ENCODE measurements around the gene TAS2R41.
"Not testable (repeated sequence)": the region's sequence is repeated elsewhere in the genome, so short reads cannot be mapped to it uniquely, and the experiment has no call there.

TAS2R41 gene

DNA sequence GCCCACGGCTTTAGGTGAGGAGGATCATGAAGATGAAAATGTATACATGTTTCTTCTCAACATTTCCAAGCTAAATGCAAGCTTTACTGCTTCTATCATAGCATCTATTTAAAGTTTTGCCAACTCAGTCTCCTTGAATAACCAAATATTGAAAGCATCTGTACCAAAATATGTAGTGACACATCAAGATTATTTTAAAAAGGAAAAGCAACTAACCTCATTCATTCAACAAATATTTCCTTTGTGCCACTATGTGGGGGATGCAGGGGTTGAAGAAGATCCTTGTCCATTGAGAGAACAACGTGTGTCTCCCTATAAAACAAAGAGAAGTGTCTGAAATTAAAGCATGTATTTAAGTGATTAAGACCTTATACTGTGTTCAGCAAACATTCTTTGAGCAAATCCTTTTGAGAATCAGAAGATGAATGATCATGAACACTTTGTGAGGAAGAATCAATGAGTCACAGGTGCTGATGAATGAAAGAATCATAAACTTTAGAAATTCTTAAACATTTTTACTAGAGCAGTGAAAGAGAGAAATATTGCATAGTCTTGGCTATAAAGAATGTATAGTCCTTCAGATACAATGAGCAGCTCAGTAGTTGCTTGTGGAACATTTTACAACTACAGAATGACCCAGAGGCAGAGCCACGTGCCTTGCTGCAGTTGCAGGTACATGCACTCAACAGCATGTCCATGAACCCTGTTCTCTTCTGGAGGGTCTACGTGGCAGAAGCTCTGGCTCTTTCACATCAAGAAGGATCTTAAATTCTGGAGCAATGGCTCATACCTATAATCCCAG lies 20.5 kb upstream of the TAS2R41 start:
- DNase-seq: no peak

DNA sequence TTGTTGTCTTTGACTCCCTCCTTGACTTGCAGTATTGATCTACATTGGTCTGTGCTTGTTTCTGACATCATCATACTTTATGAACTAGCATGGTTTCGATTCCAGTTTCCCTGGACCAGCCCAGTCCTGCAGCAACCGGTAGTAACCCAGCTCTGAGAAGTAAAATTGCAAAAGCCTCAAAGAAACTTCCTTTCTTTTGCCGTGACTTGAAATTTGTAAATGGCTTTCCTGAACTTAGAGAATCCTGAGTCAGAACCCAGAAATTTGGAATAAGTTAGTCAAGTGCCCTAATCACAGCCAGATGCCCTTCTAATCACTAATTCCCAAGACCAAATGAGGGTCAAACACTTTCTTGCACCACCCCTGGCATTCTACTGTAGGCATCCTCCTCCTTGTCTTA lies 19.4 kb upstream of the TAS2R41 start:
- no peak for DNase-seq

DNA sequence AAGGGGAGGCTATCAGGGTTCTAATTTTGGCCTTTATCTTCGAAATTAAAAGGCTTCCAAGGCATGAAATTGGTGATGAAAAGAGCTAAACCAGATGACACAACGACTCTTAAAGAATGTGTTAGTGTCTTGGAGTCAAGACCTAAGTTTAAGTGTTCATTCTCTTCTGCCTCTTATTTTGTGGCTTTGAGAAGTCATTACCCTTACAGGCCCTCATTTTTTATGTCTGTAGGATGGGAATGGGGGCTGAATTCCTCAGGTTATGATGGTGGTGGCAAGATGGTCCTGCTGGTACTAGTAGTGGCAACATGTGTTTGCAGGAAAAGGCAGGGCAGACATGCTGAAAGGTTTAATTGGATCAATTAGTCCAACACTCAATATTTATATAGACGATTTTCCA lies 19.0 kb upstream of the TAS2R41 start:
- no peak for DNase-seq

DNA sequence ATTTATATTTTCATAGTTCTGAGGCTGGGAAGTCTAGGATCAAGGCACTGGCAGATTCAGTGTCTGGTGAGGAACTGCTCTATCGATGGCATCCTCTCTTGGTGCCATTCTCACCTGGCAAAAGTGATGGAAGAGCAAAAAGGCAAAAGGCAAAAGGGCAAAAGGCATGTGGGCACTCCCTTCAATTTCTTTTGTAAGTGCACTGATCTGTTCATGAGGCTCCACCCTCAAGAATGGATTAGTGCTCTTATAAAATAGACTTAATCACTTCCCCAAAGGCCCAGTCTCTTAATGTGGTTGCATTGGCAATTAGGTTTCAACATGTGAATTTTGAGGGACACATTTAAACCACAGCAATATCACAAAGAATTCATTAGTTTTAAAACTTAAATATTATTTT lies 18.3 kb upstream of the TAS2R41 start:
- DNase-seq: no peak

DNA sequence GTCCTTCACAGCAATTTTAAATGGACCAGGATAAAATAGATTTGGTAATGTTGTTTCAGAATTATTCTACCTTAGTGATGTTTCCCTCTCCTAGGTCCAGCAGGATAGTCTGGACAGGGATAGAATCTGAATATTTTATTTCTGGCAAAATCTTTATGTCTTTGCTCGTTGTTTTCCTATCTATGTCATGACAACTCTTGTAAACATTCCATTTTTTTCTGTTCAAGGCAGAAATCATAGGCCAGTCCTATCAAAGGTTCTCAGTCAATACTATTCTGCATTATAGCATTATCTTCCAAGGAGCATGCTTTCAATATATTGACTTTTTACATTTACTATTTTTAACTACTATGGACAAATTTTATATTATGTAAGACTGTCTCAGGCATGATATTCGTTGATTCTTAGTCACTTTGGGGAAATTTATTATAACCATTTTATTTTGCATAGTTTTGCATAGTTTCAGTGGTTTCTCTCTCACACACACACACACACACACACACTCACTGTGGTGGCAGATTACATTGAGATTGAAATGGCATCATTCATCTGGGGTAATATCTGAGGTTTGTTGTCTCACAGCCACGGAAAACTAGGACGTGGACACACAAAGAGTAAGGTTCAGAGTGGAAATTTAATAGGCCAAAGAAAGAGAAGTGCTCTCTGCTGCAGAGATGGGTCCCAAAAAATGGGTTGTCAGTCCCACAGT lies 17.2 kb upstream of the TAS2R41 start:
- DNase-seq: no peak

DNA sequence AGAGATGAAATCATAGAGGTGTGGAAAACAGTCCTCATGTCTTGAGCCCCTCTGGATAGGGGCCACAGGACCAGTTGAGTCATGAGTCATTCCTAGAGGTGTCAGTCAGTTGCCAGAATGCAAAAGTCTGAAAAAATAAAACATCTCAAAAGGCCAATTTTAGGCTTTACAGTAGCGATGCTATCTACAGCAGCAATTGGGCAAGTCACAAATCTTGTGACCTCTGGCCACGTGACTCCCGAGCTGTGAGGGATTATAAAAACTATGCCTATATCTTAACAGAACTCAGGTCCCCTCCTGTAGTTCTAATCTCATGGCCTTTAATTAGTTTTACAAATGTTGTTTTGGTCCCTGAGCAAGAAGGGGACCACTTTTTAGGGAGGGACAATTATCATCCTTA lies 15.6 kb upstream of the TAS2R41 start:
- no peak for DNase-seq

DNA sequence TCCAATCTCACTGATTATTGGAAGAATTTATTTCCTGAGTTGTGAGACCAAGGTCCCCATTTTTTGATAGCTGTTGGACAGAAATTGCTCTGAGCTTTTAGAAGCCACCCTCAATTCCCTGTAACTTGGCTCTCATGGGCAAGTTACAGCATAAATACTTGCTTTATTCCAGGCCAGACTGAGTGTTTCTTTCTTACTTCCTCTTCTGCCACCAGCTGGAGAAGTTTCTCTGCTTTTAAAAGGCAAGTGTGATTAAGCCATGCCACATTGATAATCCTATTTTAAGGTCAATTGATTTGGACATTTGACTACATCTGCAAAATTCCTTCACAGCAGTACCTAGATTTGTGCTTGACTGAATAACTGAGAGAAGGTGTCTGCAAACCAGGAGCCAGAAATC lies 14.1 kb upstream of the TAS2R41 start:
- no peak for DNase-seq

DNA sequence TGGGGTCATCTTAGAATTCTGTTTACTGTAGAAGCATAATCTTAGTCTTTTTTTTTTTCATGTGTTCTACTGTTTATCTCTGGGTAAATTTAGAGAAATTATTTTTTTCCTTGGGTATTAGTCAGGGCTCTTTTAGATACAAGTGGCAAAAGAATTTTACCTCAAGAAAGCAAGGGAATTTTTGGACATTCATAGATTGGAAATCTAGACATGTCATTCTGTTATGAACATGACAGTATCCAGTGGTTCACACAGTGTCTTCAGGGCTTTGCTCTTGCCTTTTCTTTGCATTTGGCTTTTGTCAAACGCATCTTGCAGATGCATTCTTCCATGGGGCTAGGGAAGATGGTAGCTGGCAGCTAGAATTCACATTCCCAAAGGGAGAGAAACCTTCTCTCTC lies 13.7 kb upstream of the TAS2R41 start:
- DNase-seq: no peak

DNA sequence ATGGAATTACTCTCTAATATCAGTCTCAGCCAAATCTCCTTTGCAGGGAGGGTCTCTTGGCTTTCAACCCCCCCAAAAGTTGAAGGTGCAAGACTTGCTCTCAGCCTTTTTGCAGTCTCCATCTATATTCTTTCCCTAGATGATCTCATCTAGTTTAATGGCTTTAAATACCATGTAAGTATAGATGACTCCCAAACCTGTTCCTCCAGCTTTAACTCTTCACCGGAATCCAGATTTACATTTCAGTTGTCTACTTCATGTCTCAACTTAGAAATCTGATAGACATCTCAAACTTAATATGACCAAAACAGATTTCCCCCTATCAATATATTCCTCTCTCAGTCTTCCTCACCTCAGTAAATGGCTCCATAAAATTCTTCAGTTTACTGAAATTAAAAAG lies 9.9 kb upstream of the TAS2R41 start:
- DNase-seq: no peak

DNA sequence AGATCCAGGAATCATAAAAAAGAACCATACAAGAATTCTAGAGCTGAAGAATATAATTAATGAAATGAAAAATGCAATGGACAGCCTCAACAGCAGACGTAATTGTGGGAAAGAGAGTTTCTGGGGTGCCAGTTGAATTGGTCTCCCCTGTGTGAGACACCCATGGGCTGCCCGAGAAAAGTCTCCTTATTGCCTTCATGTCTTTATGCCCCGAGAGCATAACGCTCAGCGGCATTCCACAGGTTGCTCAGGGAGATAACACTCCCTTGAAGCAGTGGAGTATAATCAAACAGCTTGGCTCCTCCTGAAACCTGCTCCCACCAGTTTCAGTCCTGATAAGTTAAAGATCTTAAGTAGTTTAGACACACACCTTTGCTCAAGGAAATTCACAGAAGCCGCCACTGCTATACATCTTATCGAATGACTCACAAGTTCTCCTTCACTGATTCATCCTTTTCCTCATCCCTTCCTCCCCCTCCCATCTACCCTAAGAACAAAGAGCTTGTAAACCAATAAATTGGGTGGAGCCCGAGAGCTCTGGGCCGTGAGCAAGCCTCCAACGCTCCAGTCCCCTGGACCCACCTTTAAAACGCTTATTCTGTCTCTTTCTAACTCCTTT lies 5.5 kb upstream of the TAS2R41 start:
- not testable (repeated sequence) for DNase-seq

DNA sequence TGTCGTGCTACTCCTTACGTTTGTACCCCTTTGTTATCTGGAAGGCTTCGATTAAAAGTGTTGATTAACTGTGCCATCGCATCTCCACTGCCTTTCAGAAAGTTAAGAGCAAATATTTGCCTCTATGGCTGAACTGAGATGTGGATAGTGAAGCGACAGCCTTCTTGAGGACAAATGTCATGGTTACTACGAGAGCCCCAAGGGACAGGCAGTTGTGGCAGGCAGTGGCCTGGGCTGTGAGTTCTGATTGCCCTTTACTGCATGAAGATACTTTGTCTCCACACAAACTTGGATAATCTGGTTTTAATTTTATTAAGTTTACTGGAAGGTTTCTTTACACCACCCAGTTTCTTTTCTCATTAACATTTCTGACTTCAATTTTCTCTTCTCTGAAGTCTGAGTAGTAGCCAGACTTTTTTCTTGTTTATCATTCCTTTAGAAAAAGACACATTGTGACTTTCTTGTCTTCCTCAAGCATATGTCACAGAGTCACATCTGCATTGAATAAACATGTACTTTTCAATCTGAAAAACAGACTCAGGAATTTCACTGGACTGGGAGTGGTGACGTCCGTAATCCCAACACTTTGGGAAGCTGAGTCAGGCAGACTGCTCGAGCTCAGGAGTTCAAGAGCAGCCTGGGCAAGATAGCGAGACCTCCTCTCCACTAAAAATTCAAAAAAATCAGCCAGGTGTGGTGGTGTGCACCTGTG lies 1.5 kb downstream of the TAS2R41 start:
- no peak for DNase-seq

DNA sequence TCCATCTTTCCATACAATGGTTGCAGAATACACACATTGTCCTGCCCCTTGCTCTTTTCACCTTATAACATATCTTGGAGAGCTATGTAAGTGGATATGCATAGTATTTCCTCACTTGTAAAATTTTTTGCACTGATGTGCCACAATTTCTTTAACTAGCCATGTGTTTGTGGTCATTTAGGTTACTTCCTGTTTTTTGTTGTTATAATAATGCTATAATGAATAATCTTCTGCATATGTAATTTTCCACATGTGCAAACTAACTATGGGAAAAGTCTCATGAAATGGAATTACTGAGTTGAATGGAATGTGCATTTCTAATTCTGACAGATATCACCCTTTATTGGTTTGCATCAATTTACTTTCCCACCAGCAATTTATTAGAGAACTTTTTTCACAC lies 2.8 kb downstream of the TAS2R41 start:
- no peak for DNase-seq

DNA sequence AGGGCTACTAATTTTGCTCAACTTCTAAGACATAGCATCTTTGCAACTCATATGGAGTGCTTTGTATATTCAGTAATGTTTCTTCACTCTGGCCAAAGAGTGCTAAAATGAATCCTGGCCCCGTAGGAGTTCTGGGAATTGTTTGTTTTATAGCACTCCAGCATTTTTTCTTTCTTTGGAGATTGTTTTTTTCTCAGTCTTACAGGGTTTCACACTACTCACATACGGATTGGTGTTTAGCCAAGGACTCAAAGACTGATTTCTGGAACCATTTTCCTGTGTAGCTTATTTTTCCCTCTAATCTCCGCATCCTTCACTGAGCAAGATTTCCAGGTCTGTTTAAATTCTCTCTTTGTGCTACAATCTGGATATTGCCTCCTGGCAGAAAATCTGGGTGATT lies 6.4 kb downstream of the TAS2R41 start:
- DNase-seq: no peak

DNA sequence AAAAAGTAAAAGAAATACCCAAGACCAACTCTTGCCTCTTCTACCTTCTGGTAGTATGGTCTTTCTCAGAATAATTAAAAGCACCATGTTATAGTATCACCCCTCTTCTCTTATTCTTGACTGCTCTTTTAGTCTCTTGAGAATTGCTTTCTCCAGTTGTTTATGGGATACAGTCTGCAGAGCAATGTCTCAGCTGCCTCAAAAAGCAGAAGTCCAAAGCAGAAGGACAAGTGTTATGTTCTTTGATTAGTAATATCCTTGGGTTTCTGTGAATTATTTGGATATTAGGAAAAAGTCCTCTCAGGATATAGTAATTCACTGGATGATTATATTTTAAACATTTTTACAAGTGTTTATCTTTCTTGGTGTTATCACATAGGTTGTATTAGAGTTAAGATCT lies 7.4 kb downstream of the TAS2R41 start:
- no peak for DNase-seq

DNA sequence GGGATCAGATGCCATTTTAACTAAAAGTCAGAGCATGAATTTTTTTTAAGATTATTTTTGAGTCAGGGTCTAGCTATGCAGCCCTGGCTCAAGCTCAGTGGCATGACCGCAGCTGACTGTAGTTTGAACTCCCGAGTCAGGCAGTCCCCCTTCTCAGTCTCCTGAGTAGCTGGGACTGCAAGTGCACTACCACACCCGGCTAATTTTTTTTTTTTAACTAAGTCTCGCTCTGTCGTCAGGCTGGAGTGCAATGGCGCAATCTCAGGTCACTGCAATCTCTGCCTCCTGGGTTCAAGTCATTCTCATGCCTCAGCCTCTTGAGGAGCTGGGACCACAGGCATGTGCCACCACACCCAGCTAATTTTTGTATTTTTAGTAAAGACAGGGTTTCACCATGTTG lies 7.8 kb downstream of the TAS2R41 start:
- no peak for DNase-seq

DNA sequence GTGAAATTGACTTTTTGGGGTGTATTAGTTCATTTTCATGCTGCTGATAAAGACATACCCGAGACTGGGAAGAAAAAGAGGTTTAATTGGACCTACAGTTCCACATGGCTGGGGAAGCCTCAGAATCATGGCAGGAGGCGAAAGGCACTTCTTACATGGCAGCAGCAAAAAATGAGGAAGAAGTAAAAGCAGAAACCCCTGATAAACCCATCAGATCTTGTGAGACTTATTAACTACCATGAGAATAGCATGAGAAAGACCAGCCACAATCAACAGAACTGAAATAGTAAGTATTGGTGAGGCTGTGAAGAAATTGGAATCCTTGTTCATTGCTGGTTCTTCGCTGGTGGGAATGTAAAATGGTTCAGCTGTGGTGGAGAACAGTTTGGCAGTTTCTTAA lies 8.6 kb downstream of the TAS2R41 start:
- not testable (repeated sequence) for DNase-seq

DNA sequence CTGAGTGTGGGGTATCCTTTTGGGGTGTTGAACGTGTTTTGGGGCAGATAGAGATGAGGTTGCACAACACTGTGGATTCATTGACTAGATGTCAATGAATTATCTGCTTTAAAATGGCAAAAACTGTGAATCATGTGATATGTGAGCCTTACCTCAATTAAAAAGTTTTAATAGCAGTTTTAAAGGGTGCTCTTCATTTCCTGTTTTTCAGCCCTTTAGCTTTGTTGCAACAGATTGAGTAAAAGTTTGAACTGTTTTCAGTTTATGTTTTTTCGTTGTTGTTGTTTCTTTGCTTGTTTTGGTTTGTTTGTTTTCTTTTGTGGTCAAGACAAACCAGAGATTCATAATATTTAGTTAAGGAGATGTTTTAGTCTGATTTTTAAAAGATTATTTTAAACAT lies 9.4 kb downstream of the TAS2R41 start:
- no peak for DNase-seq

DNA sequence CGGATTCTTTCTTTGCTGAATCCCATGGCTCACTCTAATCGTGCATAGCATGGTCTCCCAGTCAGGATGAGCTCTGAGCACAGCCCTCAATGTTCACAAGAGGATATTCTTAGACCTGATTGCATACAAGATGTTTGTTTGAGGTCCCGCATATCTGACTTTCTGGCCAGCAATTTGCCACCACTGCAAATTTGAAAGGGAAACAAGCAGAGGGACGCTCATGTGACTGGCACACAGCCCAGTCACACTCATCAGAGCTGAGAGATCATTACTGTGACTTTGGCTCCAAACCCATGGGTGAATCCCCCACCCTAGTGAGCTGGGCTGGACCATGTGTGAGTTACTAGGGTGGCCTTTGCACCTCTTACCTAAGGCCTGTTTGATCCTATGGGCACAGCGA lies 9.9 kb downstream of the TAS2R41 start:
- DNase-seq: no peak

DNA sequence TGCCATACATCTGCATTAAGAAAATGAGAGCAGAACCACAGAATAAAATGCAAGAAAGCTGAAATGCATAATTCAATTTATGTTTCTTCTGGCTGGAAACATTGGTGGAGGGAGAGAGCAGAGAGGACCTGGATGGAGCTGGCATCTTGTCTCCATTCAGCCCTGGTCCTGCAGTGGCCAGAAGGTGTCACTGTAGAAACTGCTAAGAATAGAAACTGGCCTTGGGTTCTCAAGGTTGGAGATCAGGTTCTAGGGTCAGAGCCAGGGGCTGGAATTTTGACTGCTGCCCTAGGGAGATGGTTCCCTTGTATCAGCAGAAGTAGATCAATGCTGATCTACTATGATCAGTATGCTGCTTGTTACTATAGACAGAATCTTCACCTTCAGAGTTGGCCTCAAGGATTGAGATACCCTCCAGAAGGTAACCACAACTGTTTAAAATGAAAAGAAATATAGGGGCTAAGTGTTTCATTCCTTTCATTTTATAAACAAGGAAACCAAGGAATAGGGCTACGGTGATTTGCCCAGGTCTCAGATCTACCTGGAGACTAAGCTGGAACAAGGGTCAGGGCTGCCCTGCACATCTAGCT lies 13.1 kb downstream of the TAS2R41 start:
- DNase-seq: no peak

DNA sequence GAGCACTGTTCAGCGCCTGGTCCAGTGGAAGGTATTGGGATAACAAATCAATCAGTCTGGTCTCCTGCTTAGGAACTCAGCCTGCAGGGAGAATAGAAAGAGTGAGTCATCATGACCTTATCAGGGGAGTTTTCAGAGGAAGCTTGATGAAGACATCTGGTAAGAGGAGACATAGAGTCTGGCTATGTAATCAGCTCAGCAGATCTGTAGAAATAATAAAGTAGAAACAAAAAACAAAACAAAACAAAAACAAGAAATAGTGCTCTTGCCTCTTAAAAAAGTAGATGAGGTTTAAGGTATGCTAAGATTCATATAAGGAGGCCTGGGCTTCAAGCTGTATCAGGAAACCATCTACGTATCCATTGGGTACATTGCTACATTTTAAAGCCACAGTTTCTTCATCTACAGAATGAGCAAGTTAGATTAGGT lies 14.4 kb downstream of the TAS2R41 start:
- DNase-seq: no peak

DNA sequence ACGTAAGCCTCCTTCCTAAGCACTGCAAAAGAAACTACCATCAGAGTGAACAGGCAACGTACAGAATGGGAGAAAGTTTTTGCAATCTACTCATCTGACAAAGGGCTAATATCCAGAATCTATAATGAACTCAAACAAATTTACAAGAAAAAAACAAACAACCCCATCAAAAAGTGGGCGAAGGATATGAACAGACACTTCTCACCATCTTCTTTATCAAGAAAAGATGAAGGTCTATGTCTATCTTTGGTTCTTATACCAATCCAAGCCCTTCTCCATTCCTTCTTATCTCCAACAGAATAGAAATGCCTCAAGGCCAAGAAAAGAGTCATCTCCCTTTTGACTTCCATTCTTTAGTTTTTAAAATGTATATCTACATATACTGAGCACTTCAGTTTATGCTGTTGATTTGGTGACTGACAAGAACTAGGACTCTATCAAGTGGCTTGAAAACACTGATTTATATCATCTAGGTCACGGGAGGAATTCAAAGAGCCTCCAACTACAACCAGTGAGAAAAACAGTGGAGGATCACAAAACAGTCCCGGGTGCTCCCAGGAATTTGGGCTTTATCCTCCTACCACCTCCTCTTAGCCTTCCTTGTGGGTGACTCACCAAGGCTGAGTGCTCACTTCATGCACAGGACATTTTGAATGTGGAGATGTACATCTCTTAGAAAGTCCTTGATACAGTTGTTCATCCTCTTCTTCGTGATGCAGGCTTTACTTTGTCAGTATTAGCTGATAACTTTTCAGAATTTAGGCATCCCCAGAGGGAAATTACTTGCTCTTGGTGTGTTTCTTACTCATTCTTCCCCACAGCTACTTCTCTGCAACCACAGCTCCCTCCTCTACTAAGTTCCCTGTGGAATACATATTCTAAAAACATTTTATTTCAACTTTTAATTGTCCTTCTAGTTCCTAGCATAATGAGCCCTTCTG lies 15.4 kb downstream of the TAS2R41 start:
- DNase-seq: no peak

DNA sequence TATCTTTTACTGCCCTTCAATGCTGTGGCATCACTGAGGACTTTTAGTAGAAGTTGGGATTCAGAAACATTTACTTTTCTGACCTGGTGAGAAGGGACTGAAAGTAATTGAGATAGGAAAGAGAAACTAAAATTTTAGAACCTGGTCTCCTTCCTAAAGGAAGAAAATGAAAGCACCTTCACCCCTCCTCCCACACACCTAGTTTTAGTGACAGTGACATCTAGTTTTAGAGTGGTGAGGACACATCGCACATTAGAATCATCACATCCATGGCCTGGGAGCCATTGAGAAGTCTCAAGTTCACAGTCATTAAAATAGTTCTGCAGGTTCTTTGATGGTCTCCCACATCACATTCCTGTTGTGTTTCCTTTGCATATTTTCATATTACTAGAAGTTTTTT lies 16.1 kb downstream of the TAS2R41 start:
- no peak for DNase-seq
